Caco-2 (cell line): ENCODE measurements around the gene TNS4. TPM values are rescaled to one million over a fixed set of nuclear protein-coding genes. Genes with fewer than 3 reads are reported as not detected.

Experiments
- BruUV-seq: library from RNA; stranded (reverse); fragments of 400-500 nt; replicated peaks from 2 replicates; lab custom pipeline; 2021; lab: Mats Ljungman, UMichigan
- CTCF ChIA-PET: fragments of 300-600 bp; sonication (Branson Sonifier 250); formaldehyde crosslinking; loops from one replicate; lab custom pipeline; 2022; ENCODE audit warnings: antibody characterized with exemption; lab: Charles Lee
- POLR2A ChIA-PET: fragments of 300-600 bp; sonication (Branson Sonifier 250); formaldehyde crosslinking; loops from one replicate; lab custom pipeline; 2022; ENCODE audit warnings: antibody characterized with exemption; lab: Charles Lee
- DNase-seq, 2 experiments: peaks; one replicate each; pipeline versions ENCODE4 v3.0.0 to v3.0.0-alpha.2; 2020 to 2022
- H3K27me3 ChIP-seq: replicated peaks from 2 replicates; pipeline ENCODE4 v1.6.0; 2011; ENCODE audit warnings: low read length; ENCODE audit not compliant: control insufficient read depth, insufficient read depth
- H3K36me3 ChIP-seq: 2 replicates; pipeline ENCODE4 v1.5.1; 2011; ENCODE audit warnings: low read length; ENCODE audit not compliant: control insufficient read depth, insufficient read depth
- H3K4me1 ChIP-seq: fragments of 250-450 bp; sonication (Bioruptor Pico); 2 replicates; pipeline ENCODE4 v1.5.1; 2020; ENCODE audit warnings: mild to moderate bottlenecking
- H3K4me3 ChIP-seq: 2 replicates; pipeline ENCODE4 v1.5.1; 2011; ENCODE audit warnings: low read depth, mild to moderate bottlenecking, control low read depth, low read length
- H3K9me3 ChIP-seq: fragments of 250-450 bp; sonication (Bioruptor Pico); 2 replicates; pipeline ENCODE4 v1.5.1; 2020; ENCODE audit warnings: mild to moderate bottlenecking, moderate library complexity
- H3K27ac Mint-ChIP-seq: one replicate; pipeline ENCODE4 v1.8.0; 2022; ENCODE audit warnings: mixed read lengths; ENCODE audit not compliant: unreplicated experiment
- H3K27me3 Mint-ChIP-seq: one replicate; pipeline ENCODE4 v1.8.0; 2022; ENCODE audit warnings: mixed read lengths; ENCODE audit not compliant: insufficient read depth, unreplicated experiment
- H3K36me3 Mint-ChIP-seq: one replicate; pipeline ENCODE4 v1.8.0; 2022; ENCODE audit warnings: mild to moderate bottlenecking, mixed read lengths; ENCODE audit not compliant: insufficient read depth, unreplicated experiment
- H3K4me1 Mint-ChIP-seq: one replicate; pipeline ENCODE4 v1.8.0; 2022; ENCODE audit warnings: low read depth, mixed read lengths; ENCODE audit not compliant: unreplicated experiment
- H3K4me3 Mint-ChIP-seq: one replicate; pipeline ENCODE4 v1.8.0; 2022; ENCODE audit warnings: mild to moderate bottlenecking, moderate library complexity, mixed read lengths; ENCODE audit not compliant: unreplicated experiment
- H3K9me3 Mint-ChIP-seq: one replicate; pipeline ENCODE4 v1.8.0; 2022; ENCODE audit warnings: mixed read lengths; ENCODE audit not compliant: unreplicated experiment
- CTCF ChIP-seq, 2 experiments: fragments of 200-600 bp in 1 of 2; IDR thresholded peaks; 1 replicate in 1 of 2; 2 replicates in 1 of 2; pipeline versions ENCODE4 v1.5.1 to v1.8.0; 2011 to 2022; ENCODE audit warnings: antibody characterized with exemption in 1 of 2, control low read depth in 1 of 2, inconsistent platforms in 1 of 2, low read depth in 1 of 2, low read length in 1 of 2, mild to moderate bottlenecking in 1 of 2, moderate library complexity in 1 of 2; ENCODE audit not compliant: insufficient read depth in 1 of 2, severe bottlenecking in 1 of 2, unreplicated experiment in 1 of 2
- intact Hi-C: fragments of 100-400 bp; cut with micrococcal nuclease; formaldehyde crosslinking; loops from one replicate; pipeline ENCODE4 v1.10.0; 2022; ENCODE audit not compliant: unreplicated experiment
- total RNA-seq: library from RNA; stranded (reverse); gene quantifications from 2 replicates; pipeline ENCODE4 v1.2.3, GENCODE V29; 2022

Gene TNS4
- total RNA-seq, 1 experiment from 2014 or later, result not detected

- no TSS peak for BruUV-seq
- H3K4me1 Mint-ChIP-seq, result no peaks in the 10 kb centered on the region
- ChIA-PET CTCF (interaction anchor here (0.6 to 1.1 kb wide), 3 partner anchors 17 to 95 kb away, joined by 3 to 4 read pairs (median 3); no protein-coding TSS in a partner anchor), POLR2A (no interaction called here)
- Histone ChIP-seq H3K9me3 (no peaks in the 10 kb centered on the region), H3K4me1 (no peaks in the 10 kb centered on the region), H3K27me3 (no peaks in the 10 kb centered on the region), H3K4me3 (no peak overlapping the region), H3K36me3 (no peaks in the 10 kb centered on the region)
- intact Hi-C loops, result no loop called here
- H3K4me3 Mint-ChIP-seq, result no peak overlapping the region
- no peak overlapping the region for H3K27ac Mint-ChIP-seq
- H3K27me3 Mint-ChIP-seq, result no peaks in the 10 kb centered on the region
- no peaks in the 10 kb centered on the region for H3K9me3 Mint-ChIP-seq
- no peak for TF ChIP-seq CTCF (IDR thresholded peaks at IDR 0.05; ENCODE audit: insufficient read depth in 1 of 2, low read depth in 1 of 2, low read length in 1 of 2, severe bottlenecking in 1 of 2, unreplicated experiment in 1 of 2)
- H3K36me3 Mint-ChIP-seq, result peaks cover 4% of the 10 kb centered on the region
- peak in 1 of 2 experiments; percentile 19 for DNase-seq
These were observed 41.4 kb upstream of the TNS4 start for GRCh38 chr17:40542558-40543411.

GRCh38 chr17:40541873-40542557, 40.6 kb upstream of the TNS4 start:
- DNase-seq, result no peak
- BruUV-seq, result no TSS peak
- peaks cover 4% of the 10 kb centered on the region for H3K36me3 Mint-ChIP-seq
- H3K4me3 Mint-ChIP-seq, result no peak overlapping the region
- no peak for TF ChIP-seq CTCF (IDR thresholded peaks at IDR 0.05; ENCODE audit: insufficient read depth in 1 of 2, low read depth in 1 of 2, low read length in 1 of 2, severe bottlenecking in 1 of 2, unreplicated experiment in 1 of 2)
- H3K4me1 Mint-ChIP-seq, result no peaks in the 10 kb centered on the region
- CTCF ChIA-PET, result interaction anchor here (0.6 kb wide), 2 partner anchors 91 to 94 kb away, joined by 3 to 4 read pairs; no protein-coding TSS in a partner anchor
- H3K27ac Mint-ChIP-seq, result no peak overlapping the region
- H3K9me3 Mint-ChIP-seq, result no peaks in the 10 kb centered on the region
- Histone ChIP-seq H3K36me3 (no peaks in the 10 kb centered on the region), H3K9me3 (no peaks in the 10 kb centered on the region), H3K4me1 (no peaks in the 10 kb centered on the region), H3K27me3 (no peaks in the 10 kb centered on the region), H3K4me3 (no peak overlapping the region)
- intact Hi-C loops, result no loop called here
- no peaks in the 10 kb centered on the region for H3K27me3 Mint-ChIP-seq
- POLR2A ChIA-PET, result no interaction called here

- POLR2A ChIA-PET, result no interaction called here
- H3K36me3 ChIP-seq, result no peaks in the 10 kb centered on the region
- H3K27me3 Mint-ChIP-seq, result no peaks in the 10 kb centered on the region
- CTCF ChIA-PET, result no interaction called here
- H3K36me3 Mint-ChIP-seq, result peaks cover 4% of the 10 kb centered on the region
- no peaks in the 10 kb centered on the region for H3K4me1 ChIP-seq
- no peak for DNase-seq
- H3K9me3 Mint-ChIP-seq, result no peaks in the 10 kb centered on the region
- H3K4me1 Mint-ChIP-seq, result no peaks in the 10 kb centered on the region
- no peak overlapping the region for H3K4me3 ChIP-seq
- TF ChIP-seq CTCF (IDR thresholded peaks at IDR 0.05; ENCODE audit: insufficient read depth in 1 of 2, low read depth in 1 of 2, low read length in 1 of 2, severe bottlenecking in 1 of 2, unreplicated experiment in 1 of 2), result no peak
- H3K27me3 ChIP-seq, result no peaks in the 10 kb centered on the region
- H3K4me3 Mint-ChIP-seq, result no peak overlapping the region
- H3K9me3 ChIP-seq, result no peaks in the 10 kb centered on the region
- intact Hi-C loops, result no loop called here
- no TSS peak for BruUV-seq
- H3K27ac Mint-ChIP-seq, result peak overlapping the region; percentile 25
These were observed 39.8 kb upstream of the TNS4 start for GRCh38 chr17:40541060-40541872.
